HCT116 (cell line): ENCODE data around the gene BCL2L11. TPM values are rescaled to one million over a fixed set of nuclear protein-coding genes. Genes with fewer than 3 reads are reported as not detected.

Experiments
- ATAC-seq: fragments of 200-7000 bp; cut with Tn5 transposase; 2 replicates; pipeline ENCODE4 v1.9.1; 2020; ENCODE audit warnings: mild to moderate bottlenecking, moderate library complexity
- BruUV-seq: library from RNA; stranded (reverse); fragments of 400-500 nt; replicated peaks from 2 replicates; lab custom pipeline; 2021; lab: Mats Ljungman, UMichigan
- CTCF ChIA-PET: fragments of 300-600 bp; sonication (Branson Sonifier 250); formaldehyde crosslinking; loops from one replicate; lab custom pipeline; 2021; ENCODE audit warnings: antibody characterized with exemption; lab: Charles Lee
- POLR2A ChIA-PET: fragments of 300-600, 350-600 bp; sonication (Branson Sonifier 250); formaldehyde crosslinking; loops from one replicate; lab custom pipeline; 2021; ENCODE audit warnings: antibody characterized with exemption; lab: Charles Lee
- RAD21 ChIA-PET, 2 experiments: fragments of 300-600 bp; sonication (Branson Sonifier 250); formaldehyde crosslinking; loops; one replicate each; lab custom pipeline; 2023; ENCODE audit warnings: low total read pairs in 2 of 2; ENCODE audit not compliant: uncharacterized antibody in 2 of 2, unreplicated experiment in 2 of 2, low non-redundant PET in 1 of 2; lab: Charles Lee
- DNase-seq: peaks from one replicate; pipeline ENCODE4 v3.0.0-alpha.2; 2010; ENCODE audit warnings: low read depth, low spot score
- H2AFZ ChIP-seq: fragments of 200-600 bp; shearing (Covaris generic), sonication (generic); 2 replicates; pipeline ENCODE4 v1.6.1; 2017; ENCODE audit warnings: low read depth, mixed run types, mixed read lengths, antibody characterized with exemption, low read length; ENCODE audit not compliant: poor library complexity, severe bottlenecking
- H3K27ac ChIP-seq: 2 replicates; pipeline ENCODE4 v1.5.1; 2012; ENCODE audit warnings: low read depth, low read length
- H3K27me3 ChIP-seq: fragments of 200-600 bp; sonication (generic); 2 replicates; pipeline ENCODE4 v1.6.1; 2016; ENCODE audit warnings: mixed run types, low read length, mixed read lengths; ENCODE audit not compliant: insufficient read depth
- H3K36me3 ChIP-seq, 2 experiments: fragments of 200-500 bp in 1 of 2; fragments of 200-600 bp in 1 of 2; sonication (Bioruptor generic) in 1 of 2; sonication (generic) in 1 of 2; 2 replicates each; pipeline versions ENCODE4 v1.5.1 to v1.6.1; 2014 to 2016; ENCODE audit warnings: low read length in 2 of 2, inconsistent platforms in 1 of 2, mixed read lengths in 1 of 2, mixed run types in 1 of 2; ENCODE audit not compliant: insufficient read depth in 2 of 2, control insufficient read depth in 1 of 2
- H3K4me1 ChIP-seq, 2 experiments: fragments of 200-600 bp in 1 of 2; sonication (generic) in 1 of 2; 2 replicates each; pipeline versions ENCODE4 v1.5.1 to v1.6.1; 2012 to 2017; ENCODE audit warnings: low read length in 2 of 2, inconsistent platforms in 1 of 2, mild to moderate bottlenecking in 1 of 2, mixed read lengths in 1 of 2, mixed run types in 1 of 2, moderate library complexity in 1 of 2; ENCODE audit not compliant: insufficient read depth in 2 of 2, control insufficient read depth in 1 of 2
- H3K4me2 ChIP-seq: fragments of 200-600 bp; sonication (generic); 2 replicates; pipeline ENCODE4 v1.6.1; 2017; ENCODE audit warnings: mixed run types, low read length, mixed read lengths
- H3K4me3 ChIP-seq, 2 experiments: fragments of 200-600 bp in 1 of 2; sonication (generic) in 1 of 2; replicated peaks in 1 of 2; 2 replicates each; pipeline ENCODE4 v1.5.1; 2011 to 2016; ENCODE audit warnings: low read length in 2 of 2, control low read depth in 1 of 2, low read depth in 1 of 2, mild to moderate bottlenecking in 1 of 2, mixed read lengths in 1 of 2, mixed run types in 1 of 2
- H3K79me2 ChIP-seq: fragments of 200-600 bp; sonication (generic); 2 replicates; pipeline ENCODE4 v1.6.1; 2017; ENCODE audit warnings: mild to moderate bottlenecking, mixed run types, low read length, moderate library complexity, mixed read lengths; ENCODE audit not compliant: insufficient read depth
- H3K9ac ChIP-seq: fragments of 200-600 bp; sonication (generic); 2 replicates; pipeline ENCODE4 v1.6.1; 2016; ENCODE audit warnings: low read length, mixed read lengths
- H3K9me2 ChIP-seq: fragments of 200-600 bp; sonication (generic), shearing (Covaris generic); 2 replicates; pipeline ENCODE4 v1.6.1; 2017; ENCODE audit warnings: mixed run types, mild to moderate bottlenecking, moderate library complexity; ENCODE audit not compliant: insufficient read depth
- H3K9me3 ChIP-seq, 2 experiments: fragments of 200-500 bp in 1 of 2; fragments of 200-600 bp in 1 of 2; sonication (Bioruptor generic) in 1 of 2; sonication (generic) in 1 of 2; 2 replicates each; pipeline ENCODE4 v1.6.1; 2014 to 2017; ENCODE audit warnings: low read length in 2 of 2, mixed read lengths in 2 of 2, inconsistent platforms in 1 of 2, low read depth in 1 of 2, mild to moderate bottlenecking in 1 of 2, mixed run types in 1 of 2, moderate library complexity in 1 of 2; ENCODE audit not compliant: control insufficient read depth in 1 of 2, insufficient read depth in 1 of 2
- H4K20me1 ChIP-seq: fragments of 200-600 bp; sonication (generic), shearing (Covaris generic); 2 replicates; pipeline ENCODE4 v1.6.1; 2017; ENCODE audit warnings: mixed run types, mild to moderate bottlenecking, moderate library complexity; ENCODE audit not compliant: insufficient read depth
- ATF3 ChIP-seq: IDR thresholded peaks from 2 replicates; pipeline ENCODE4 v1.6.1; 2012
- CBX3 ChIP-seq: IDR thresholded peaks from 2 replicates; pipeline ENCODE4 v1.6.1; 2012; ENCODE audit warnings: low read depth
- CEBPB ChIP-seq: IDR thresholded peaks from 2 replicates; pipeline ENCODE4 v1.6.1; 2012; ENCODE audit warnings: low read depth
- ELF1 ChIP-seq: IDR thresholded peaks from 2 replicates; pipeline ENCODE4 v1.6.1; 2012; ENCODE audit warnings: low read depth, borderline replicate concordance
- EZH2phosphoT487 ChIP-seq: fragments of 200-600 bp; IDR thresholded peaks from 2 replicates; pipeline ENCODE4 v1.6.1; 2018; ENCODE audit warnings: antibody characterized with exemption, borderline replicate concordance
- JUND ChIP-seq: IDR thresholded peaks from 2 replicates; pipeline ENCODE4 v1.6.1; 2012
- MAX ChIP-seq: IDR thresholded peaks from 2 replicates; pipeline ENCODE4 v1.6.1; 2012
- POLR2A ChIP-seq: IDR thresholded peaks from 2 replicates; pipeline ENCODE4 v1.7.0; 2011; ENCODE audit warnings: borderline replicate concordance; ENCODE audit not compliant: insufficient read depth, insufficient read length; ENCODE audit errors: extremely low read depth
- POLR2AphosphoS5 ChIP-seq: IDR thresholded peaks from 2 replicates; pipeline ENCODE4 v1.6.1; 2011; ENCODE audit warnings: mild to moderate bottlenecking, low read depth, low read length, moderate library complexity
- RAD21 ChIP-seq: IDR thresholded peaks from 2 replicates; pipeline ENCODE4 v1.6.1; 2012; ENCODE audit warnings: low read depth, mild to moderate bottlenecking
- REST ChIP-seq: IDR thresholded peaks from 2 replicates; pipeline ENCODE4 v1.6.1; 2012; ENCODE audit warnings: low read depth
- SRF ChIP-seq: IDR thresholded peaks from 2 replicates; pipeline ENCODE4 v1.6.1; 2012; ENCODE audit warnings: low read depth
- TCF7L2 ChIP-seq: IDR thresholded peaks from 2 replicates; pipeline ENCODE4 v1.7.0; 2011; ENCODE audit warnings: borderline replicate concordance, inconsistent platforms; ENCODE audit not compliant: insufficient read depth, insufficient read length; ENCODE audit errors: extremely low read depth
- YY1 ChIP-seq: IDR thresholded peaks from 2 replicates; pipeline ENCODE4 v1.6.1; 2011; ENCODE audit warnings: low read length, low read depth, moderate library complexity, mild to moderate bottlenecking; ENCODE audit not compliant: insufficient replicate concordance; ENCODE audit errors: extremely low read depth
- ZBTB33 ChIP-seq: IDR thresholded peaks from 2 replicates; pipeline ENCODE4 v1.6.1; 2011; ENCODE audit warnings: mild to moderate bottlenecking, low read length, moderate library complexity; ENCODE audit not compliant: insufficient replicate concordance; ENCODE audit errors: extremely low read depth
- ZFX ChIP-seq: fragments of 450-650 bp; IDR thresholded peaks from 2 replicates; pipeline ENCODE4 v1.6.1; 2017
- ZNF274 ChIP-seq: fragments of 200-500 bp; sonication (Bioruptor generic); IDR thresholded peaks from 2 replicates; pipeline ENCODE4 v1.6.1; 2014; ENCODE audit warnings: mild to moderate bottlenecking, low read depth, low read length, inconsistent platforms
- intact Hi-C: fragments of 100-400 bp; cut with micrococcal nuclease; formaldehyde crosslinking; loops from 2 replicates; pipeline ENCODE4 v1.10.0; 2022
- total RNA-seq: library from RNA; stranded (reverse); gene quantifications from one replicate; pipeline ENCODE4 v1.2.1, GENCODE V29; 2021; ENCODE audit not compliant: unreplicated experiment

Gene BCL2L11
- total RNA-seq, 1 experiment from 2014 or later = 17.8 TPM

GRCh38 chr2:111173856-111174255 lies 53.1 kb downstream of the BCL2L11 start:
- Histone ChIP-seq H3K27me3 (no peaks in the 10 kb centered on the region), H4K20me1 (no peaks in the 10 kb centered on the region), H3K4me1 (peaks cover 16 to 27% of the 10 kb centered on the region in 2 experiments), H3K36me3 (no peaks in the 10 kb centered on the region), H3K9me3 (no peaks in the 10 kb centered on the region), H3K79me2 (no peaks in the 10 kb centered on the region), H2AFZ (no peak overlapping the region), H3K4me3 (no peak overlapping the region), H3K9me2 (no peaks in the 10 kb centered on the region), H3K27ac (no peak overlapping the region), H3K4me2 (no peak overlapping the region), H3K9ac (no peak overlapping the region)
- ATAC-seq = no peak
- CTCF ChIA-PET = no interaction called here
- intact Hi-C loops = no loop called here
- RAD21 ChIA-PET = no interaction called here
- TF ChIP-seq SRF (no peak), POLR2A (no peak), MAX (no peak), ZBTB33 (no peak), POLR2AphosphoS5 (no peak), RAD21 (no peak), ELF1 (no peak), YY1 (no peak), CBX3 (no peak), REST (no peak), JUND (no peak), CEBPB (no peak), EZH2phosphoT487 (no peak), ZNF274 (no peak), ATF3 (no peak), ZFX (no peak), TCF7L2 (no peak)
- DNase-seq = no peak
- POLR2A ChIA-PET = no interaction called here
- no TSS peak for BruUV-seq
